Endodermal cell (in vitro differentiated cells): ENCODE results near the gene ISX. TPM values are rescaled to one million over a fixed set of nuclear protein-coding genes. Genes with fewer than 3 reads are reported as not detected.

Source experiments
- DNase-seq: peaks from one replicate; pipeline ENCODE4 v3.0.0-alpha.2; 2017
- H3K27ac ChIP-seq: 2 replicates; pipeline ENCODE4 v1.5.1; 2013; ENCODE audit warnings: mild to moderate bottlenecking, low read depth, low read length, moderate library complexity
- H3K27me3 ChIP-seq: 2 replicates; pipeline ENCODE4 v1.6.1; 2013; ENCODE audit warnings: mild to moderate bottlenecking, low read length, moderate library complexity; ENCODE audit not compliant: insufficient read depth, control insufficient read depth, poor library complexity, severe bottlenecking
- H3K36me3 ChIP-seq: 2 replicates; pipeline ENCODE4 v1.7.0; 2013; ENCODE audit warnings: mild to moderate bottlenecking, low read length, moderate library complexity; ENCODE audit not compliant: control insufficient read depth, insufficient read depth
- H3K4me1 ChIP-seq: one replicate; pipeline ENCODE4 v1.7.0; 2013; ENCODE audit warnings: low read length; ENCODE audit not compliant: control insufficient read depth, insufficient read depth
- H3K4me3 ChIP-seq: 2 replicates; pipeline ENCODE4 v1.5.1; 2013; ENCODE audit warnings: mild to moderate bottlenecking, low read length, moderate library complexity
- H3K9ac ChIP-seq: 2 replicates; pipeline ENCODE4 v1.6.1; 2013; ENCODE audit warnings: mild to moderate bottlenecking, low read length, moderate library complexity; ENCODE audit not compliant: poor library complexity, severe bottlenecking; ENCODE audit errors: extremely low read depth
- H3K9me3 ChIP-seq: 2 replicates; pipeline ENCODE4 v1.6.1; 2013; ENCODE audit warnings: mild to moderate bottlenecking, low read length, moderate library complexity; ENCODE audit not compliant: control insufficient read depth
- H3K27ac Mint-ChIP-seq: 2 replicates; pipeline ENCODE4 v1.8.0; 2020; ENCODE audit warnings: mixed read lengths
- H3K27me3 Mint-ChIP-seq: 2 replicates; pipeline ENCODE4 v1.8.0; 2021; ENCODE audit warnings: mild to moderate bottlenecking, mixed read lengths; ENCODE audit not compliant: insufficient read depth
- H3K36me3 Mint-ChIP-seq: 2 replicates; pipeline ENCODE4 v1.8.0; 2020; ENCODE audit warnings: low read depth, mixed read lengths
- H3K4me1 Mint-ChIP-seq: 2 replicates; pipeline ENCODE4 v1.8.0; 2020; ENCODE audit warnings: mixed read lengths
- H3K4me3 Mint-ChIP-seq: 2 replicates; pipeline ENCODE4 v1.8.0; 2020; ENCODE audit warnings: mild to moderate bottlenecking, moderate library complexity, mixed read lengths
- H3K9me3 Mint-ChIP-seq: 2 replicates; pipeline ENCODE4 v1.8.0; 2020; ENCODE audit warnings: mild to moderate bottlenecking, mixed read lengths
- WGBS, 2 experiments: methylation state at CpG; one replicate each; pipeline versions ENCODE4 v1.1.5 to v1.1.7; 2013; ENCODE audit warnings: missing lambda C conversion rate in 2 of 2, mixed read lengths in 1 of 2; ENCODE audit not compliant: insufficient coverage in 1 of 2, insufficient read length in 1 of 2; 5-methylcytosine and 5-hydroxymethylcytosine counted together
- total RNA-seq, 2 donors: library from RNA; stranded (reverse); fragmentation: NEBNext Ultra II Directional in 1 of 2; extraction: Animal tissue kit (Norgen Biotek cat#: 25700) in 1 of 2; gene quantifications; 2 replicates in 1 of 2; 3 replicates in 1 of 2; pipeline ENCODE4 v1.2.1, GENCODE V29; 2021
- TF ChIP-seq, protein P1 (sequence below): fragments of 200-600 bp; sonication (generic); conservative IDR thresholded peaks from 2 replicates; pipeline ENCODE4 v1.5.0; 2021; ENCODE audit warnings: antibody characterized with exemption, mild to moderate bottlenecking

The ISX gene
- total RNA-seq, 2 donors from 2014 or later: 0.07 to 0.13 TPM

DNA sequence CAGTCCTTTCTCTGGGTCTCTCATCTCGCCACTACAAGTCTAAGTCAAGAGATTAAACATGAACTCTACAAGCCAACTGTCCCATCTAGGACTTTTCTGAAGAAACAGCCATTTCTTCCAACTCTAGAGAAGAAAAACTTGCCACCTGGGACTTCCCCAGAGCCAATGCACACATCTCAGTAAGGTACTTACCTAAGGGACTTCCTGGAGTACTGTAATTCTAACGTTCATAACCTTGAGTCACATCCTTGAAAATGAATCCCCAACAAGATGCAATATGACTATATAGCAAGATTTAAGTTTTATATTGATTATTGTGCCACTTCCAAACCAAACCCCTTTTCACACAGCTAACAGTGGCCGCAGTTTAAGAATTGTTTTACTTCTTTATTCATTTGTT is 11.9 kb upstream of the ISX start:
- Mint-ChIP-seq H3K4me1 (peaks cover 13% of the 10 kb centered on the region), H3K27me3 (peaks cover 2% of the 10 kb centered on the region), H3K27ac (no peak overlapping the region), H3K36me3 (no peaks in the 10 kb centered on the region), H3K9me3 (peaks cover 11% of the 10 kb centered on the region), H3K4me3 (no peak overlapping the region)
- Histone ChIP-seq H3K27me3 (no peaks in the 10 kb centered on the region), H3K9ac (no peak overlapping the region), H3K4me1 (peaks cover 9% of the 10 kb centered on the region), H3K27ac (no peak overlapping the region), H3K36me3 (no peaks in the 10 kb centered on the region), H3K4me3 (no peak overlapping the region), H3K9me3 (no peaks in the 10 kb centered on the region)
- TF ChIP-seq, protein P1, sequence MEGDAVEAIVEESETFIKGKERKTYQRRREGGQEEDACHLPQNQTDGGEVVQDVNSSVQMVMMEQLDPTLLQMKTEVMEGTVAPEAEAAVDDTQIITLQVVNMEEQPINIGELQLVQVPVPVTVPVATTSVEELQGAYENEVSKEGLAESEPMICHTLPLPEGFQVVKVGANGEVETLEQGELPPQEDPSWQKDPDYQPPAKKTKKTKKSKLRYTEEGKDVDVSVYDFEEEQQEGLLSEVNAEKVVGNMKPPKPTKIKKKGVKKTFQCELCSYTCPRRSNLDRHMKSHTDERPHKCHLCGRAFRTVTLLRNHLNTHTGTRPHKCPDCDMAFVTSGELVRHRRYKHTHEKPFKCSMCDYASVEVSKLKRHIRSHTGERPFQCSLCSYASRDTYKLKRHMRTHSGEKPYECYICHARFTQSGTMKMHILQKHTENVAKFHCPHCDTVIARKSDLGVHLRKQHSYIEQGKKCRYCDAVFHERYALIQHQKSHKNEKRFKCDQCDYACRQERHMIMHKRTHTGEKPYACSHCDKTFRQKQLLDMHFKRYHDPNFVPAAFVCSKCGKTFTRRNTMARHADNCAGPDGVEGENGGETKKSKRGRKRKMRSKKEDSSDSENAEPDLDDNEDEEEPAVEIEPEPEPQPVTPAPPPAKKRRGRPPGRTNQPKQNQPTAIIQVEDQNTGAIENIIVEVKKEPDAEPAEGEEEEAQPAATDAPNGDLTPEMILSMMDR: no peak
- 96 to 100% methylated on average over 1 to 3 of the region's 3 CpGs for WGBS, 2 experiments
- no peak for DNase-seq

GRCh38 chr22:35056486-35056885 is 9.5 kb upstream of the ISX start:
- H3K36me3 ChIP-seq: no peaks in the 10 kb centered on the region
- Mint-ChIP-seq H3K4me1 (peaks cover 13% of the 10 kb centered on the region), H3K4me3 (no peak overlapping the region), H3K9me3 (peaks cover 5% of the 10 kb centered on the region), H3K36me3 (no peaks in the 10 kb centered on the region), H3K27ac (no peak overlapping the region), H3K27me3 (peaks cover 2% of the 10 kb centered on the region)
- no peak overlapping the region for H3K27ac ChIP-seq
- H3K9ac ChIP-seq: no peak overlapping the region
- H3K9me3 ChIP-seq: no peaks in the 10 kb centered on the region
- TF ChIP-seq, protein P1: no peak
- no peaks in the 10 kb centered on the region for H3K27me3 ChIP-seq
- no peak for DNase-seq
- no peak overlapping the region for H3K4me3 ChIP-seq
- H3K4me1 ChIP-seq: peaks cover 9% of the 10 kb centered on the region

- no peaks in the 10 kb centered on the region for H3K27me3 ChIP-seq
- Mint-ChIP-seq H3K27ac (no peak overlapping the region), H3K4me3 (no peak overlapping the region), H3K36me3 (no peaks in the 10 kb centered on the region), H3K9me3 (peaks cover 5% of the 10 kb centered on the region), H3K27me3 (peaks cover 2% of the 10 kb centered on the region), H3K4me1 (peaks cover 13% of the 10 kb centered on the region)
- H3K36me3 ChIP-seq: no peaks in the 10 kb centered on the region
- H3K4me3 ChIP-seq: no peak overlapping the region
- no peak overlapping the region for H3K27ac ChIP-seq
- H3K9ac ChIP-seq: no peak overlapping the region
- H3K4me1 ChIP-seq: peaks cover 9% of the 10 kb centered on the region
- DNase-seq: no peak
- 95% methylated on average over 1 of the region's 1 CpG; no CpG with 5 or more reads in 1 of the 2 experiments for WGBS, 2 experiments
- TF ChIP-seq, protein P1: no peak
- H3K9me3 ChIP-seq: no peaks in the 10 kb centered on the region
Observed at GRCh38 chr22:35057155-35057554, 8.8 kb upstream of the ISX start.
